Endothelial cell of coronary artery (primary cell): Measurements from ENCODE around the gene VPS35. TPM values are rescaled to one million over a fixed set of nuclear protein-coding genes. Genes with fewer than 3 reads are reported as not detected.

Experiments
- total RNA-seq: library from RNA; depleted of rRNA; stranded (reverse); fragments of >200 nt; gene quantifications from 2 replicates; pipeline ENCODE4 v1.2.3, GENCODE V29; 2014

The VPS35 gene
- total RNA-seq, result 76.1 and 80.7 TPM in 2 replicates

DNA sequence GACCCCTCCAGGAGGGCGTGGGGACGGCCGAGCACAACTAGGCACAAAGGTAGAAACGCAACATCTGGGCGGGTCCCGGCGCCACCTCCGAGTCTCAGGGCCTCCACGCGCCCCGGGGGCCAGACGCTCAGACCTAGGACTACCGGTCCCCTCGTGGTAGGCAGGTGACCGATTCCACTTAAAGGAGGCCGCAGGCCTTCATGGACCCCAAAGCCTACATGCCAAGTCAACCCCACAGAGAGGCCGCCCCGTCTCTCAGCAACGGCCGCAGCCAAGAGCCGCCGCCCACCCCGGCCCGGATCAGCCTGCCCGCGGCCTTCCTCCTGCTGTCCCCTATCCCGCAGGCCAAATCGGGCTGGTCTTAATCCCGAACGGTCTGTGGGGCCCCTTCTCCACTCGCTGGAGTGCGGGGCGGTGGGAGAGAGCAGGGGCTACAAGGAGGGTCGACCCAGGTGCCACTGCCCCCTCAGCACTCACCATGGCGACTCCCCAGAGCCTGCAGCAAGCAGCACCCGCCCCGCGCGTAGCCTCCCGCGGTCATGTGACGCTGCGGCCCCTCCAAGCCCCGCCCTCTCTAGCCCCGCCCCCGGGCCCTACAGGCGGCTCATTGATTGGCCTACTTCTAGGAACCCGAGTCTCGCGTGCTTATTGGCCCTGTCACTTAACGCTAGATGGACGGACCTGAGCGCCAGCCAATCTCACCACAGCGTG is at the start of gene VPS35:
Gene VPS35 (minus strand): TSS at position 525 of the 711 bp plus-strand sequence. CDS start 45 bp downstream, at position 480.

DNA sequence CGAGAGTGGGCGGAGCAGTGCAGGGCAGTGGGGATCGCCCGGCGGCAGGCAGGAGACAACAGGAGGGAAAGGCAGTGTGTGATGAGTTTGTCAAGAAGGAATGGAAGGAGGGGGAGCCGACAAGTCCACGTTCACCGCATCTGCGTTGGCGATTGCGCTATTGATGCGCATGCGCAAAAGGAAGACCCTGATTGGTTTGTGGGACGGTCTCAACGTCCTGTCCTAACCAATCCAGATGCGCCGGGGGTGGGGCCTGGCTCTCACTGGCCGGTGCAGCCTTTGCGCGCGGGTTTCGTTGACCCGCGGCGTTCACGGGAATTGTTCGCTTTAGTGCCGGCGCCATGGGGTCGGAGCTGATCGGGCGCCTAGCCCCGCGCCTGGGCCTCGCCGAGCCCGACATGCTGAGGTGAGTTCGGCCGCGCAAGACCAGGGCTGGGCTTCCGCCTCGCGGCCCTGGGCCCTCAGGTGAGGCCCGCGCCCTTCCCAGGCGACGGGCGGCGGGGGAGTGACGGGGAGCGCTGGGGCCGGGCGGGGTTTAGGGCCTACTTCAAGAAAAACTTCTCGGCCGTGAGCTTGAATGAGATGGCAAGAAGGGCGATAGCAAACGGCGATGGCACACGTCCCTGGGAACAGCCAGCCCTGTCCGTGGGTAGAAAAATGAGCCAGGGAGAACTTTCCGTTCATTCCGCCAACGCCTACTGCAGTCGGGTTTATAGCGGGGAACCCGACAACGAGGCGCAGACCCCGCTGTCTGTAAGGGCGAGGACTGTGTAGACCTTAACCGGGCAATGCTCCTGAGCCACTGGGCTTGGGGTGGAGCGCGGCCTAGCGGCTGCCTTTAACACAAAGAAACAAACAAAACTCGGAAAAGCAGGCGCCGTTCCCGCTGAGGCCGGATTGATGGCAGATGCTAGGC is 645 bp upstream of the VPS35 start, which contains the start of gene ORC6:
Gene ORC6 (plus strand): TSS at position 295 of the 916 bp plus-strand sequence. CDS start 47 bp downstream, at position 342.

DNA sequence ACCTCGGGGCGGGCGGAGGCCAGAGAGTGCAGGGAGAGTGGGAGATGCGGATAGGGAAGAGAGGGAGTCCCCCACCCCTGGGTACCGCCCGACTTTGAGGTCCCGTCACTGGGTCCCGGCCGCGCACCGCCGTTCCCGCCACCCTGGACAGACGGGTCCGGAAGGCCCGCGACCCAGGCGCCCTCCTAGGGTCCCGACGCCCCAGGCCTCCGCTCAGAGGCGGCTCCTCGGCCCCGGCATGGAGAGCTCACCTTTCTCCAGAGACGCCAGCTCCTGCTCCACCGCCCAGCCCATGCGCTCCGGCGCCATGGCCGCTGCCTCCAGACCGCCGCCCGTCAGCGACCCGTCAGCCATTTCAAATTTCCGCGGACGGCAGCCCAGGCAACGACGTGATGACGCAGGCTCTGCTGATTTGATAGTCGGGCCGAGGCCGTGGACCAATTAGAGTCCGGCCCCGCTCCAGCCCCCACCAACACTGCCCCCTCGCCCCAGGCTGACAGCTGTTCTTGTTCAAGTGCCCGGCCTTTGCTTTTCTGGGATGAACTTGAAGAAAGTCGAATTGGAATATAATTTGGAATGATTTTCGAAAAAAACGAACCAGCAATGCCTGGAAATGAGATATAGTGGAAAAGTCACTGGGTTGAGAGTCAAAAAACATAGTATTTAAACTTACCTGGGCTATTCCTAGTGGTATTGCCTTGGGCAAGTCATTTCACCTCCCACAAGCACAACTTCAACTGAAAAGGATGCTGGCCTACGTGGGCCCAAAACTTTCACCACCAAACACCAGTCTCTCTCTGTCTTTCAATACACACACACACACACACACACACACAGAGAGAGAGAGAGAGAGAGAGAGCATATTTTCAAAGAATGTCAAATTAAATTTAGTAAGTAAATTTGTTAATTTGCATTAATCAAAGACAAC is 67.7 kb downstream of the VPS35 start, which contains the start of gene SHCBP1:
Gene SHCBP1 (minus strand): TSS at position 374 of the 928 bp plus-strand sequence. CDS start 20 bp downstream, at position 354.

Other genes starting within 250 kb of the VPS35 start
- 11.5 and 29.1 TPM in 2 replicates for gene SHCBP1, start 67.8 kb downstream of the VPS35 start, total RNA-seq
- gene ORC6, start 481 bp upstream of the VPS35 start, total RNA-seq, result 7.9 and 11.2 TPM in 2 replicates
- gene MYLK3, start 59.2 kb upstream of the VPS35 start, total RNA-seq, result 0.09 and 0.27 TPM in 2 replicates
- gene C16orf87, start 142.0 kb upstream of the VPS35 start, total RNA-seq, result 5.8 and 10.1 TPM in 2 replicates
- gene GPT2, start 195.2 kb upstream of the VPS35 start, total RNA-seq, result 10.1 and 16.5 TPM in 2 replicates